ENCODE results near the gene BCAS3.
A peak's percentile ranks its signal among the peaks of the same experiment; 100 is the strongest.

Gene BCAS3

GRCh38 chr17:61253937-61254574 lies 576.4 kb downstream of the BCAS3 start:
- no peak for DNase-seq (ENCODE audit: low spot score)

GRCh38 chr17:61254904-61255303 lies 577.3 kb downstream of the BCAS3 start:
- no peak for DNase-seq (ENCODE audit: low spot score)

GRCh38 chr17:61255647-61256046 lies 578.0 kb downstream of the BCAS3 start:
- no peak for DNase-seq (ENCODE audit: low spot score)

- no peak for DNase-seq (ENCODE audit: low spot score)
Measured at GRCh38 chr17:61259360-61259759, 581.7 kb downstream of the BCAS3 start.

- no peak for DNase-seq (ENCODE audit: low spot score)
Measured at GRCh38 chr17:61260071-61260797, 582.6 kb downstream of the BCAS3 start.

- no peak for DNase-seq (ENCODE audit: low spot score)
Measured at GRCh38 chr17:61261001-61261637, 583.5 kb downstream of the BCAS3 start.

- no peak for DNase-seq (ENCODE audit: low spot score)
Measured at GRCh38 chr17:61265397-61265796, 587.7 kb downstream of the BCAS3 start.

GRCh38 chr17:61267847-61268246 lies 590.2 kb downstream of the BCAS3 start:
- no peak for DNase-seq (ENCODE audit: low spot score)

- DNase-seq (ENCODE audit: low spot score), result no peak
Measured at GRCh38 chr17:61275395-61275794, 597.7 kb downstream of the BCAS3 start.

GRCh38 chr17:61276806-61277205 lies 599.2 kb downstream of the BCAS3 start:
- no peak for DNase-seq (ENCODE audit: low spot score)

- DNase-seq (ENCODE audit: low spot score), result no peak
Measured at GRCh38 chr17:61279476-61280145, 602.0 kb downstream of the BCAS3 start.

GRCh38 chr17:61280338-61280737 lies 602.7 kb downstream of the BCAS3 start:
- DNase-seq (ENCODE audit: low spot score), result no peak

GRCh38 chr17:61280851-61281250 lies 603.2 kb downstream of the BCAS3 start:
- no peak for DNase-seq (ENCODE audit: low spot score)

- no peak for DNase-seq (ENCODE audit: low spot score)
Measured at GRCh38 chr17:61282377-61282776, 604.7 kb downstream of the BCAS3 start.

GRCh38 chr17:61283043-61283442 lies 605.4 kb downstream of the BCAS3 start:
- no peak for DNase-seq (ENCODE audit: low spot score)

GRCh38 chr17:61284174-61284573 lies 606.5 kb downstream of the BCAS3 start:
- no peak for DNase-seq (ENCODE audit: low spot score)

GRCh38 chr17:61284746-61285145 lies 607.1 kb downstream of the BCAS3 start:
- DNase-seq (ENCODE audit: low spot score), result no peak

- peak; percentile 55 for DNase-seq (ENCODE audit: low spot score)
Measured at GRCh38 chr17:61285526-61286320, 608.1 kb downstream of the BCAS3 start.

- DNase-seq (ENCODE audit: low spot score), result no peak
Measured at GRCh38 chr17:61286449-61286848, 608.8 kb downstream of the BCAS3 start.

GRCh38 chr17:61289408-61290385 lies 612.0 kb downstream of the BCAS3 start:
- DNase-seq (ENCODE audit: low spot score), result peak; percentile 34
